ENCODE results near the gene TMEM201.

Gene TMEM201

GRCh38 chr1:9658199-9658598 is 69.5 kb downstream of the TMEM201 start:
- no peaks in the 10 kb centered on the region for H3K9me3 Mint-ChIP-seq
- peak overlapping the region; percentile 91 for H3K27ac Mint-ChIP-seq
- DNase-seq (ENCODE audit: low spot score in 2 of 2) (no peak), ATAC-seq (no peak)
- peak overlapping the region; percentile 97 for H3K4me3 Mint-ChIP-seq
- peaks cover 97% of the 10 kb centered on the region for H3K36me3 Mint-ChIP-seq
- H3K4me1 Mint-ChIP-seq: peaks cover 83% of the 10 kb centered on the region

GRCh38 chr1:9659328-9659727 is 70.6 kb downstream of the TMEM201 start:
- Mint-ChIP-seq H3K4me3 (peak overlapping the region; percentile 23), H3K27ac (peak overlapping the region; percentile 91), H3K9me3 (no peaks in the 10 kb centered on the region), H3K36me3 (peaks cover 97% of the 10 kb centered on the region), H3K4me1 (peaks cover 76% of the 10 kb centered on the region)
- ATAC-seq (no peak), DNase-seq (ENCODE audit: low spot score in 2 of 2) (no peak)

GRCh38 chr1:9663257-9663656 is 74.5 kb downstream of the TMEM201 start:
- peak overlapping the region; percentile 68 for H3K27ac Mint-ChIP-seq
- DNase-seq (ENCODE audit: low spot score in 2 of 2) (no peak), ATAC-seq (no peak)
- peaks cover 97% of the 10 kb centered on the region for H3K36me3 Mint-ChIP-seq
- H3K9me3 Mint-ChIP-seq: no peaks in the 10 kb centered on the region
- no peak overlapping the region for H3K4me3 Mint-ChIP-seq
- H3K4me1 Mint-ChIP-seq: peaks cover 60% of the 10 kb centered on the region

All from stimulated activated effector memory CD8-positive, alpha-beta T cell treated with anti-CD3 and anti-CD28 coated beads, Interleukin-12 subunit alpha, Interleukin-12 subunit beta, amount 100 ng/mL, for 72 hours (primary cell).